ENCODE measurements around the gene SGF29.

Gene SGF29

GRCh38 chr16:28553776-28554633, at the start of gene SGF29:
SGF29 (plus strand) TSS chr16:28553920; CDS start chr16:28581070, 27,150 bp downstream.
- peak; percentile 95 for DNase-seq (ENCODE audit: low read depth, low spot score)

- DNase-seq (ENCODE audit: low read depth, low spot score), result no peak
Observed at GRCh38 chr16:28504707-28505404, 48.9 kb upstream of the SGF29 start.

- DNase-seq (ENCODE audit: low read depth, low spot score), result no peak
Observed at GRCh38 chr16:28505489-28506137, 48.1 kb upstream of the SGF29 start.

- no peak for DNase-seq (ENCODE audit: low read depth, low spot score)
Observed at GRCh38 chr16:28511031-28511430, 42.7 kb upstream of the SGF29 start.

- DNase-seq (ENCODE audit: low read depth, low spot score), result no peak
Observed at GRCh38 chr16:28511801-28512789, 41.6 kb upstream of the SGF29 start.

- peak; percentile 59 for DNase-seq (ENCODE audit: low read depth, low spot score)
Observed at GRCh38 chr16:28513484-28514181, 40.1 kb upstream of the SGF29 start.

- DNase-seq (ENCODE audit: low read depth, low spot score), result no peak
Observed at GRCh38 chr16:28514246-28514645, 39.5 kb upstream of the SGF29 start.

- DNase-seq (ENCODE audit: low read depth, low spot score), result no peak
Observed at GRCh38 chr16:28520672-28521071, 33.0 kb upstream of the SGF29 start.

GRCh38 chr16:28521436-28521835, 32.3 kb upstream of the SGF29 start:
- DNase-seq (ENCODE audit: low read depth, low spot score), result no peak

GRCh38 chr16:28522792-28523191, 30.9 kb upstream of the SGF29 start:
- DNase-seq (ENCODE audit: low read depth, low spot score), result no peak

GRCh38 chr16:28524681-28525171, 29.0 kb upstream of the SGF29 start:
- DNase-seq (ENCODE audit: low read depth, low spot score), result no peak

- DNase-seq (ENCODE audit: low read depth, low spot score), result no peak
Observed at GRCh38 chr16:28526201-28527099, 27.3 kb upstream of the SGF29 start.

GRCh38 chr16:28527100-28527785, 26.5 kb upstream of the SGF29 start:
- peak; percentile 50 for DNase-seq (ENCODE audit: low read depth, low spot score)

- no peak for DNase-seq (ENCODE audit: low read depth, low spot score)
Observed at GRCh38 chr16:28527985-28528384, 25.7 kb upstream of the SGF29 start.

GRCh38 chr16:28528463-28528867, 25.3 kb upstream of the SGF29 start:
- no peak for DNase-seq (ENCODE audit: low read depth, low spot score)

GRCh38 chr16:28529124-28529523, 24.6 kb upstream of the SGF29 start:
- DNase-seq (ENCODE audit: low read depth, low spot score), result no peak

GRCh38 chr16:28531777-28532744, 21.7 kb upstream of the SGF29 start:
- peak; percentile 33 for DNase-seq (ENCODE audit: low read depth, low spot score)

All from astrocyte of the hippocampus (primary cell).